Measurements from ENCODE around the gene RGS12. TPM values are rescaled to one million over a fixed set of nuclear protein-coding genes. Genes with fewer than 3 reads are reported as not detected.
A peak's percentile ranks its signal among the peaks of the same experiment; 100 is the strongest.

RGS12 gene
- total RNA-seq, 1 experiment from 2014 or later = 16.9 TPM

DNA sequence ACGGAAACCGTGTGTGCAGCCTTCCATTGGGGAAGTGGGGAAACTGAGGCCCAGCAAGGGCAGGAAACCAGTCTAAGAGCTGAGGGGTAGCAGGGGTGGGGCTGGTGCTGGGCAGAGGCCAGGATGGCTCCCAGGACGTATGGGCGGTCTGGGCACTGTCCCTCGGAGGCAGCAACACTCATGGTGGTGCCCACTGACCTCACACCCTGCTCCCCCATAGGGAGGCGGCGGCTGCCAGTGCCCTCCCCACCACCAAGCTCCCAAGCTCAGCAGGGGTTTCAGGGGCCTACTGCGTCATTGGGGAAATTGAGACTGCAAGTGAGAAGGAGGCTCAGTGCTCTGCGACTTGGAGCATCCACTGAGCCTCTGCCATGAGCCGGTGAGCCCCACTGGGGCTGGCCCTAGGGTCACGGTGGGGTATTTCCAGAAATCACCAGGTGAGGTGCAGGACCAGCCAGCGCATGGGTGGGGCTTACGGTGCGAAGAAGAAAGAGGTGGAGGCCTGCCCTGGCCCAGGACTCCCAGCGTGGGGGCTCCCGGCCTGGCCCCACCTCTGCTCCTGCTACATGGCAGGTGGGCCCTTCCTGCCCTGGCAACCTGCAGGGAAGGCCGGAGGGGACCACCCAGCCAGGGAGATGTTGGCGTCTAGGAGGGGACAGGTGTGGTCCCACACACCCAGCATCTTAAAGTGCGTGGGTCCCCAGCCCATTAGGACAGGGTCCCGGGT is 42.9 kb upstream of the RGS12 start:
- no peak overlapping the region for H4K5ac ChIP-seq (ENCODE audit: insufficient read length, low read depth, low read length)
- no peak overlapping the region for H2AFZ ChIP-seq (ENCODE audit: low read length)
- no peak for DNase-seq
- no peaks in the 10 kb centered on the region; the same call in 1 of the 2 replicates for H3K4me1 ChIP-seq (ENCODE audit: insufficient read depth, low read length)
- H4K20me1 ChIP-seq (ENCODE audit: control insufficient read depth, insufficient read depth, insufficient read length) = peaks cover 4% of the 10 kb centered on the region
- H3T11ph ChIP-seq (ENCODE audit: low read length) = no peak overlapping the region
- no peak overlapping the region for H4K91ac ChIP-seq (ENCODE audit: insufficient read length, low read depth, low read length)
- no peak overlapping the region for H3K18ac ChIP-seq (ENCODE audit: insufficient read length, low read depth, low read length)
- no peaks in the 10 kb centered on the region for H3K9me3 ChIP-seq (ENCODE audit: control insufficient read depth, low read depth, low read length)
- no peak overlapping the region for H3K4me3 Mint-ChIP-seq
- H3K9me3 Mint-ChIP-seq = no peaks in the 10 kb centered on the region
- WGBS (ENCODE audit: extremely low coverage, insufficient read length, low lambda C conversion rate) = no CpG with 5 or more reads among the region's 20 CpGs
- no peak overlapping the region for H3K23ac ChIP-seq (ENCODE audit: insufficient read length, low read depth, low read length)
- no peaks in the 10 kb centered on the region; the same call in 1 of the 2 replicates for H3K27me3 Mint-ChIP-seq (ENCODE audit: low read depth)
- no peak overlapping the region for H3K4ac ChIP-seq (ENCODE audit: low read depth, low read length)
- no peak overlapping the region for H3K56ac ChIP-seq (ENCODE audit: insufficient read length, low read depth, low read length)
- H2BK5ac ChIP-seq (ENCODE audit: insufficient read length, low read length) = no peak overlapping the region
- H3K27ac Mint-ChIP-seq = peak overlapping the region in 1 of 3 experiments; percentile 90; a peak in 1 of 7 replicates
- H2BK20ac ChIP-seq (ENCODE audit: low read depth, low read length, poor library complexity, severe bottlenecking) = no peak overlapping the region
- TF ChIP-seq, protein P1, sequence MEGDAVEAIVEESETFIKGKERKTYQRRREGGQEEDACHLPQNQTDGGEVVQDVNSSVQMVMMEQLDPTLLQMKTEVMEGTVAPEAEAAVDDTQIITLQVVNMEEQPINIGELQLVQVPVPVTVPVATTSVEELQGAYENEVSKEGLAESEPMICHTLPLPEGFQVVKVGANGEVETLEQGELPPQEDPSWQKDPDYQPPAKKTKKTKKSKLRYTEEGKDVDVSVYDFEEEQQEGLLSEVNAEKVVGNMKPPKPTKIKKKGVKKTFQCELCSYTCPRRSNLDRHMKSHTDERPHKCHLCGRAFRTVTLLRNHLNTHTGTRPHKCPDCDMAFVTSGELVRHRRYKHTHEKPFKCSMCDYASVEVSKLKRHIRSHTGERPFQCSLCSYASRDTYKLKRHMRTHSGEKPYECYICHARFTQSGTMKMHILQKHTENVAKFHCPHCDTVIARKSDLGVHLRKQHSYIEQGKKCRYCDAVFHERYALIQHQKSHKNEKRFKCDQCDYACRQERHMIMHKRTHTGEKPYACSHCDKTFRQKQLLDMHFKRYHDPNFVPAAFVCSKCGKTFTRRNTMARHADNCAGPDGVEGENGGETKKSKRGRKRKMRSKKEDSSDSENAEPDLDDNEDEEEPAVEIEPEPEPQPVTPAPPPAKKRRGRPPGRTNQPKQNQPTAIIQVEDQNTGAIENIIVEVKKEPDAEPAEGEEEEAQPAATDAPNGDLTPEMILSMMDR (conservative IDR thresholded peaks at IDR 0.05) = no peak
- no peak overlapping the region for H4K8ac ChIP-seq (replicated peaks; ENCODE audit: insufficient read length, low read depth, low read length)
- H3K79me2 ChIP-seq (ENCODE audit: insufficient read depth, low read length) = no peaks in the 10 kb centered on the region
- H2BK15ac ChIP-seq (ENCODE audit: low read depth, low read length) = no peak overlapping the region; the same call in 1 of the 2 replicates
- no peak overlapping the region for H3K9ac ChIP-seq (ENCODE audit: extremely low read depth, insufficient read length, low read length)
- no peak overlapping the region; the same call in 1 of the 2 replicates for H3K14ac ChIP-seq (ENCODE audit: insufficient read depth, low read length)
- H3K23me2 ChIP-seq (ENCODE audit: insufficient read length, low read depth, low read length, poor library complexity, severe bottlenecking) = no peaks in the 10 kb centered on the region
- no peaks in the 10 kb centered on the region for H3K36me3 Mint-ChIP-seq (ENCODE audit: insufficient read depth in 1 of 3, low read depth in 3 of 3)
- no peak overlapping the region for H2BK12ac ChIP-seq (ENCODE audit: insufficient read length, low read depth, low read length)
- no peak overlapping the region for H2AK5ac ChIP-seq (ENCODE audit: insufficient read length, low read length)
- H3K27me3 ChIP-seq (ENCODE audit: insufficient read depth, low read length) = no peaks in the 10 kb centered on the region
- H3K79me1 ChIP-seq (ENCODE audit: insufficient read depth, low read depth, low read length, poor library complexity, severe bottlenecking) = no peaks in the 10 kb centered on the region
- peaks cover 4 to 13% of the 10 kb centered on the region in 2 experiments for H3K4me1 Mint-ChIP-seq
- no peak overlapping the region for H3K27ac ChIP-seq (ENCODE audit: insufficient read length, low read depth, low read length)
- H2BK120ac ChIP-seq (ENCODE audit: low read depth, low read length, poor library complexity, severe bottlenecking) = no peak overlapping the region
- H3K4me2 ChIP-seq (ENCODE audit: insufficient read depth, insufficient read length, low read length) = no peak overlapping the region

Data from H9 (cell line).